AG09309 (cell line): ENCODE measurements around the gene ZNF112.
A peak's percentile ranks its signal among the peaks of the same experiment; 100 is the strongest.

Experiments
- DNase-seq: peaks from one replicate; pipeline ENCODE4 v3.0.0-alpha.2; 2010; ENCODE audit warnings: low read depth
- H3K4me3 ChIP-seq: 2 replicates; pipeline ENCODE4 v1.5.1; 2011; ENCODE audit warnings: mild to moderate bottlenecking, low read depth, low read length, moderate library complexity; ENCODE audit not compliant: control insufficient read depth
- TF ChIP-seq, protein P1 (sequence below): IDR thresholded peaks from 2 replicates; pipeline ENCODE4 v1.5.1; 2011; ENCODE audit warnings: mild to moderate bottlenecking, low read depth, low read length, inconsistent platforms; ENCODE audit not compliant: insufficient read depth, control insufficient read depth; ENCODE audit errors: missing control alignments

ZNF112 gene

DNA sequence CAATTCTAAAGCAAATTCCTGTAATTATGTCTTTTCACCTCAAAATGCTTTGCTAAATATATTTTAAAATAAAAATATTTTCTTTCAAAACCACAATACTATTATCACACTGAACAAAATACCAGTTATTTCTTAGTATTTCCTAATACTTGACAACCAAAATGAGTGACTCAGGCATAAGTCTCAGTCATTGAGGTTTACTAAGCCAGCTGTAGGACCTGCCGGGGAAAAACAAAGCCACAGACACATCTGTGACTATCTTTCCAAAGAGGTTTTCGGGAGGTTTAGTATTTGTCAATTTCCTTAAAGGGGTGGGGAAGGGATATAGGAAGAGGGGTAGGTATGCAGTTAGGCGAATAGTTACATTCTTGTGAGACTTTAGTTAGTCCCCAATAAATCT lies 48.5 kb downstream of the ZNF112 start:
- H3K4me3 ChIP-seq: no peak overlapping the region
- TF ChIP-seq, protein P1, sequence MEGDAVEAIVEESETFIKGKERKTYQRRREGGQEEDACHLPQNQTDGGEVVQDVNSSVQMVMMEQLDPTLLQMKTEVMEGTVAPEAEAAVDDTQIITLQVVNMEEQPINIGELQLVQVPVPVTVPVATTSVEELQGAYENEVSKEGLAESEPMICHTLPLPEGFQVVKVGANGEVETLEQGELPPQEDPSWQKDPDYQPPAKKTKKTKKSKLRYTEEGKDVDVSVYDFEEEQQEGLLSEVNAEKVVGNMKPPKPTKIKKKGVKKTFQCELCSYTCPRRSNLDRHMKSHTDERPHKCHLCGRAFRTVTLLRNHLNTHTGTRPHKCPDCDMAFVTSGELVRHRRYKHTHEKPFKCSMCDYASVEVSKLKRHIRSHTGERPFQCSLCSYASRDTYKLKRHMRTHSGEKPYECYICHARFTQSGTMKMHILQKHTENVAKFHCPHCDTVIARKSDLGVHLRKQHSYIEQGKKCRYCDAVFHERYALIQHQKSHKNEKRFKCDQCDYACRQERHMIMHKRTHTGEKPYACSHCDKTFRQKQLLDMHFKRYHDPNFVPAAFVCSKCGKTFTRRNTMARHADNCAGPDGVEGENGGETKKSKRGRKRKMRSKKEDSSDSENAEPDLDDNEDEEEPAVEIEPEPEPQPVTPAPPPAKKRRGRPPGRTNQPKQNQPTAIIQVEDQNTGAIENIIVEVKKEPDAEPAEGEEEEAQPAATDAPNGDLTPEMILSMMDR: no peak
- no peak for DNase-seq

DNA sequence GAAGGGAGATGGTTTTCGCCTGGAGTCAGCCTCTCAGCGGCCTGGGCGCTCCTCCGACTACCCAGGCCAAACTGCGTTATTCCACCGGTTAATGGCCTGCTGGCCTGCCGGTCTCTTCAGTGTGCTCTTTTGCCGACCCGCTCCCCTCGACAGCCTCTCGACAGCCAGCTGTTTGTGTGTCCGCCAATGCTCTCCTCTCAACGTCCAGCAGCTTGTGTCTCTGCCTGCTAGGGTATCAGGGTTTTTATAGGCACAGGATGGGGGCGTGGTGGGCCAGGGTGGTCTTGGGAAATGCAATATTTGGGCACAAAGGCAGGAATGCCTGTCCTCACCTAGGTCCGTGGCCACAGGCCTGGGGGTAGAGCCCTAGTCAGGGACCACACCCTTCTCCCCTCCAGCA lies 50.2 kb downstream of the ZNF112 start:
- TF ChIP-seq, protein P1: no peak
- DNase-seq: no peak
- no peak overlapping the region for H3K4me3 ChIP-seq

DNA sequence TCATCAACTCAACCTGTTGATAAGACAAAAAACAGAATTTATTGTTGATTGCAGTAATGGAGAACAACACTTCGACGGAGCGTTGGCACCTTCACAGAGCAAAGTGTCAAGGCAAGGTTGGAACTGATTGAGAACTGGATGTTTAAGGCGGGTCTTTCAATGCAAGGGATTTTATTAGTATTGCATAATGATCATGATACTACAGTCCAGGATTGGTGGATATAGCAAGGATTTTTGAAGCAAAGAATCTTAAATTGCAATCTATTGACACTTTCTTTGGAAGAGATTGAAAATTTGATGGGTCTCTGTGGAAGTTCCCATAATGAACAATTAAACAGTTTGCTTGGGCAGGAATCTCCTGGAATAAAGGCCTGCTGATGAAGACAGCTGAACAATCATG lies 51.0 kb downstream of the ZNF112 start:
- no peak for DNase-seq
- H3K4me3 ChIP-seq: no peak overlapping the region
- TF ChIP-seq, protein P1: no peak

DNA sequence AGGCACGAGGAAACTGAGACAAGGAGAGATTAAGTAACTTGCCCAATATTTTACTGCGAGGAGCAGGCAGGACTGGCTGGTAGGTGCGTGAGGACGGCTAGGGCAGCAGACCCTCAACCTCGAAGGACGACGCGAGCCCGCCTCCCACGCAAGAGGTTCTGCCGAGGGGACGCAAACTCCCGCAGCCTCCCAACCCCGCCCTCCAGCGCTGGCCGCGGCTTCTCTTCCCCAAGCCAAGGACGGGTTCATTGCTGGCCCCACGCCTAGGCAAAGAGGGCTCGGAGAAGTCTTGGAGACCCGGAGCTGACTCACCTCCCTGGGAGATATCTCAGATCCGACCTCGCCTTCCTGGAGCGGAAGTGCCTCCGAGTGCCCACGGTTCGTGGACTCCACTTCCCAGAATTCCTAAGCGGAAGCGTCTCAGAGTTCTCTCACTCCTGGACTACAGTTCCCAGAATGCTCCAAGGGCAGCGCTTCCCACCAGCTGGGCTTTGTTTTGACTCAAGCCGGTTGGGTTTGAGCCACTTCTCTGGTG lies 51.8 kb downstream of the ZNF112 start, which contains the start of gene ZNF235:
Gene ZNF235, minus strand, starts transcription at position 367 of the 535 bp plus-strand sequence. CDS start 1,621 bp downstream, outside the sequence.
- TF ChIP-seq, protein P1: no peak
- peak; percentile 88 for DNase-seq
- peak within 1 kb of the TSS; percentile 82 for H3K4me3 ChIP-seq

DNA sequence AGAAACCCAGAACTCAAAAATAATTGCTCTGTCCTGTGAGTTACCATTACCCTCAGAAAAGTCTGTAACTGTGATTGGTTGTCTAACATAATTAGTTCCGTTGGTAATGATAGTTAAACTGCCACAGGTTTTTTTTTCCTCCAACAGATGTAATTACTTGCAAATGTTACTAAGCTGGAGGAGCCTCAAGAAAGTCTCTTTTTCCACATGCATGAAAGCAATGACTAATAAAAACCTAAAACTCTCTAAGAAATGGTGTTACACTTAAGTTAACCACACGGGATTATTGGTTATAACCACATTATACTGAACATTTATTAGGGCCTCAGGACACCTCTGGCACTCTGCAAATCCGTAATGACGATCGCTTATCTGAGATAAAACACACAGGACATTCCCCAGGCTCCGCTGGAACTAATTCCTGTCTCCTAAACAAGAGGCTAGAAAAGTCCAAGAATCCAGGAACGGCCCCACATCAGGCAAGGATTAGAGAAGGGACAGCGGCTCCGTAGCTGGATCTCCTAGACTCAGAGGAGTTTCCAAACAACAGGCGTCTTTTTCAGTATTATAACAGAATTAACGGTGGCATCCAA lies 52.4 kb downstream of the ZNF112 start:
- TF ChIP-seq, protein P1: no peak
- DNase-seq: no peak
- H3K4me3 ChIP-seq: peak overlapping the region; percentile 82

DNA sequence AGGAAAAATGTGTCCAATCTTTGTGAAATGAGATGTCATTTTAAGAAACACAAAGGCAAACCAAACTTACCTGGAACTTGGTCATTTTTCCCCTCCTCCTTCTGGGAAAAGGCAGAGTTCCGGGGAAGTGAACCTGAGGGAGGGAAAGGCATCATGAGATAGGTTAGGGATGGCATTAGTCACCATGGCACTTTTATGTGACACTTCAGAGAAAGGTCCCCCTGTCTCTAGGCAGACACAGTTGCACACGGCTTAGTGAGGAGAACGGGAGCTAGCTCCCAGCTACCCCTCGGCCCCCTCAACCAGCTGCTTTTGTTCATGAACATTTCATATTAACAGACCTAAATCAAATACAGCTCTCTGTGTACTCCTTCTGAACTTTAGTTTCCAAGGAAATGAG lies 53.2 kb downstream of the ZNF112 start:
- TF ChIP-seq, protein P1: no peak
- peak overlapping the region; percentile 23 for H3K4me3 ChIP-seq
- no peak for DNase-seq
